ENCODE measurements around the gene MXD4. TPM values are rescaled to one million over a fixed set of nuclear protein-coding genes. Genes with fewer than 3 reads are reported as not detected.

The MXD4 gene
- total RNA-seq, 2 donors from 2014 or later: 33.4 to 34.9 TPM

- H3K4me1 ChIP-seq: peaks cover 0 to 30% of the 10 kb centered on the region in 2 donors
- no peak for TF ChIP-seq CTCF (IDR thresholded peaks at IDR 0.05)
- H3K9me3 ChIP-seq: no peaks in the 10 kb centered on the region
- H3K4me3 ChIP-seq: no peak overlapping the region
- no peaks in the 10 kb centered on the region for H3K27me3 ChIP-seq
- no peak overlapping the region for H3K27ac ChIP-seq
- DNase-seq (ENCODE audit: low spot score): peak; percentile 51
- H3K36me3 ChIP-seq: peaks cover 33% of the 10 kb centered on the region
Observed at GRCh38 chr4:2247128-2248043, 14.5 kb downstream of the MXD4 start.

GRCh38 chr4:2246384-2247127 is 15.4 kb downstream of the MXD4 start:
- Histone ChIP-seq H3K9me3 (no peaks in the 10 kb centered on the region), H3K27ac (no peak overlapping the region), H3K27me3 (no peaks in the 10 kb centered on the region), H3K4me3 (no peak overlapping the region), H3K4me1 (peaks cover 0 to 33% of the 10 kb centered on the region in 2 donors), H3K36me3 (peaks cover 24% of the 10 kb centered on the region)
- no peak for TF ChIP-seq CTCF (IDR thresholded peaks at IDR 0.05)
- peak; percentile 43 for DNase-seq (ENCODE audit: low spot score)

- H3K27me3 ChIP-seq: no peaks in the 10 kb centered on the region
- peaks cover 17% of the 10 kb centered on the region for H3K36me3 ChIP-seq
- H3K4me3 ChIP-seq: no peak overlapping the region
- H3K4me1 ChIP-seq: peaks cover 0 to 38% of the 10 kb centered on the region in 2 donors
- TF ChIP-seq CTCF (IDR thresholded peaks at IDR 0.05): no peak
- H3K27ac ChIP-seq: peak overlapping the region; percentile 23 to 40
- DNase-seq (ENCODE audit: low spot score): peak; percentile 46
- no peaks in the 10 kb centered on the region for H3K9me3 ChIP-seq
Observed at GRCh38 chr4:2245787-2246275, 16.1 kb downstream of the MXD4 start.

GRCh38 chr4:2245057-2245786 is 16.7 kb downstream of the MXD4 start:
- Histone ChIP-seq H3K4me3 (no peak overlapping the region), H3K4me1 (peaks cover 0 to 44% of the 10 kb centered on the region in 2 donors), H3K27ac (peak overlapping the region; percentile 23 to 40), H3K27me3 (no peaks in the 10 kb centered on the region), H3K9me3 (no peaks in the 10 kb centered on the region), H3K36me3 (peaks cover 11% of the 10 kb centered on the region)
- TF ChIP-seq CTCF (IDR thresholded peaks at IDR 0.05): no peak
- DNase-seq (ENCODE audit: low spot score): peak; percentile 58

GRCh38 chr4:2243681-2244380 is 18.1 kb downstream of the MXD4 start:
- TF ChIP-seq CTCF (IDR thresholded peaks at IDR 0.05): peak in 1 of 2 donors; percentile 53
- Histone ChIP-seq H3K36me3 (no peaks in the 10 kb centered on the region), H3K4me3 (no peak overlapping the region), H3K4me1 (peaks cover 0 to 56% of the 10 kb centered on the region in 2 donors), H3K9me3 (no peaks in the 10 kb centered on the region), H3K27ac (peak overlapping the region in 1 of 2 donors; percentile 41), H3K27me3 (no peaks in the 10 kb centered on the region)
- DNase-seq (ENCODE audit: low spot score): peak; percentile 61

Data from right atrium auricular region (tissue), 2 donors.